ENCODE results near the gene PPM1L. TPM values are rescaled to one million over a fixed set of nuclear protein-coding genes. Genes with fewer than 3 reads are reported as not detected.

The PPM1L gene
- total RNA-seq, 1 donor from 2014 or later: 2.7 TPM

GRCh38 chr3:160852856-160853255, 96.8 kb downstream of the PPM1L start:
- DNase-seq (ENCODE audit: low spot score): no peak

DNA sequence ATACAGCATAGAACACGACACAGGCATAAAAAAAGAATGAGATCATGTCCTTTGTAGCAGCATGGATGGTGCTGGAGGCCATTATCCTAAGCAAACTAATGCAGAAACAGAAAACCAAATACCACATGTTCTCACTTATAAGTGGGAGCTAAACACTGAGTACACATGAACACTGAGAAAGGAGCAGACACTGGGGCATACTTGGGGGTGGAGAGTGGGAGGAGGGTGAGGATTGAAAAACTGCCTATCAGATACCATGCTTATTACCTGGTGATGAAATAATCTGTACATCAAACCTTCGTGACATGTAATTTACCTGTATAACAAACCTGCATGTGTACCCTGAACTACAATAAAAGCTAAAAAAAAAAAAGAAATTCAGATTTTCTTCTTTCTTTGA, 100.4 kb downstream of the PPM1L start:
- Mint-ChIP-seq H3K27ac (no peak overlapping the region), H3K27me3 (ENCODE audit: insufficient read depth) (peaks cover 7% of the 10 kb centered on the region), H3K4me3 (no peak overlapping the region), H3K4me1 (ENCODE audit: low read depth) (no peaks in the 10 kb centered on the region), H3K36me3 (ENCODE audit: low read depth) (no peaks in the 10 kb centered on the region), H3K9me3 (no peaks in the 10 kb centered on the region)
- intact Hi-C loops (cut with micrococcal nuclease): no loop called here
- DNase-seq (ENCODE audit: low spot score): no peak

More at GRCh38 chr3:160852856-160853255, 96.8 kb downstream of the PPM1L start:
- no peak overlapping the region for H3K4me3 Mint-ChIP-seq
- H3K27me3 Mint-ChIP-seq (ENCODE audit: insufficient read depth): no peaks in the 10 kb centered on the region
- H3K9me3 Mint-ChIP-seq: no peaks in the 10 kb centered on the region
- H3K27ac Mint-ChIP-seq: no peak overlapping the region
- no peaks in the 10 kb centered on the region for H3K36me3 Mint-ChIP-seq (ENCODE audit: low read depth)
- intact Hi-C loops (cut with micrococcal nuclease): no loop called here
- H3K4me1 Mint-ChIP-seq (ENCODE audit: low read depth): no peaks in the 10 kb centered on the region

- H3K27me3 Mint-ChIP-seq (ENCODE audit: insufficient read depth): peaks cover 7% of the 10 kb centered on the region
- no peaks in the 10 kb centered on the region for H3K4me1 Mint-ChIP-seq (ENCODE audit: low read depth)
- no peaks in the 10 kb centered on the region for H3K9me3 Mint-ChIP-seq
- H3K4me3 Mint-ChIP-seq: no peak overlapping the region
- H3K27ac Mint-ChIP-seq: no peak overlapping the region
- intact Hi-C loops (cut with micrococcal nuclease): no loop called here
- DNase-seq (ENCODE audit: low spot score): no peak
- no peaks in the 10 kb centered on the region for H3K36me3 Mint-ChIP-seq (ENCODE audit: low read depth)
These were observed 101.6 kb downstream of the PPM1L start for GRCh38 chr3:160857476-160858119.

DNA sequence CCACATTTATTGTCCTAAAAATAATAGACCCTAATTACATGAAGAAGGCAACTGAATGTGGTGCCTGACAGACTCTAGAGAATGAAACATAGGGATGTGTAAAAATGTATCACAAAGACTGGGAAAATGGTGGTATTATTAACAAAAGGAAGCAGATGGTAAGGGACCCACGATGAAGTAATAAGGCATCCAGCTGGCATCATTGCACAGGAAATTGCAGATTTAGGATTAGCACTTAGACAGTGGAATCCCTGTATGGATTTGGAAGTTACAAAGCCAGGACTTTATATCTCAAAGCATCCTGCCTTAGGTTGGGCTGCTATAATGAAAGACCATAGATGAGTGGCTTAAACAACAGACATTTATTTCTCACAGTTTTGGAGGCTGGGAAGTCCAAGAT, 104.3 kb downstream of the PPM1L start:
- no peaks in the 10 kb centered on the region for H3K9me3 Mint-ChIP-seq
- no peak for DNase-seq (ENCODE audit: low spot score)
- no peak overlapping the region for H3K4me3 Mint-ChIP-seq
- H3K27ac Mint-ChIP-seq: no peak overlapping the region
- H3K36me3 Mint-ChIP-seq (ENCODE audit: low read depth): no peaks in the 10 kb centered on the region
- peaks cover 11% of the 10 kb centered on the region for H3K27me3 Mint-ChIP-seq (ENCODE audit: insufficient read depth)
- no peaks in the 10 kb centered on the region for H3K4me1 Mint-ChIP-seq (ENCODE audit: low read depth)
- intact Hi-C loops (cut with micrococcal nuclease): no loop called here

DNA sequence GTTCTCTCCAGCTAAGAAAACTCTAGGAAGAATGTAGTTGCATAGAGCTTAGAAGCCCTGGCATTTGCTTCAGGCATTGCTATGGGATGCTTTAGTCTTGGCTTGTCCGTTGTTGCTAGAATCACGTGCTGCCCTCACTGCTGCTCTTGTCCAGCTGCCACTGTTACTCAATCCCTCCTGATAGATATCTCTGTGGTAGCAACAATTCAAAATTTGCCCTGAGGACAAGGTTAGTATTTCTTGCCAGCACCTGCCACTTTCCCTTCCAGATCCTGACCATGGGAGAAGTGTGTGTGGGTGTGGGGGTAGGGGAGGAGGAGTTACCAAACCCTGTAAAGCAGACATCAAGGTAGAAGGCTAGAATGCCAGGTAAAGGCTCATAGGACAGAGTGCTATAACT, 113.8 kb downstream of the PPM1L start:
- Mint-ChIP-seq H3K36me3 (ENCODE audit: low read depth) (no peaks in the 10 kb centered on the region), H3K27ac (no peak overlapping the region), H3K27me3 (ENCODE audit: insufficient read depth) (peaks cover 7% of the 10 kb centered on the region), H3K4me1 (ENCODE audit: low read depth) (no peaks in the 10 kb centered on the region), H3K4me3 (no peak overlapping the region), H3K9me3 (no peaks in the 10 kb centered on the region)
- intact Hi-C loops (cut with micrococcal nuclease): no loop called here
- DNase-seq (ENCODE audit: low spot score): no peak

DNA sequence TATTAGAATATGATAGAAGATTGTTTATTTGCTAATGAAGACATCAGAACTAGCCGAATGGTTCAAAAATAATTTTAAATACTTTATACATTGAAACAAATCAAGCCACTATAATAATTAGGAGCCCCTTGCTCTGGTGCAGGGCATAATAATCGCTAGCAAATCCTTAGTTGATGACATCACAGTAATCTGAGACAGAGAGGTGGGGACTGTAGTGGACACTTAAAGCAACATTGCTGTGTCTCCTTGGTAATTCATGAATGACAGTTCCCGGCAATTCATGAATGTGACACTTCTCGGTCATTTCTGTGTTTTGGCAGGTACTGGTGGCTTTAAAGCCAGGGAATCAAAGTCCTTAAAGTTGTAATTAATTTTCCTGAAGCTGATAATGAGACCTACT, 114.3 kb downstream of the PPM1L start:
- Mint-ChIP-seq H3K4me3 (no peak overlapping the region), H3K9me3 (no peaks in the 10 kb centered on the region), H3K36me3 (ENCODE audit: low read depth) (no peaks in the 10 kb centered on the region), H3K27ac (no peak overlapping the region), H3K27me3 (ENCODE audit: insufficient read depth) (peaks cover 7% of the 10 kb centered on the region), H3K4me1 (ENCODE audit: low read depth) (no peaks in the 10 kb centered on the region)
- intact Hi-C loops (cut with micrococcal nuclease): no loop called here
- no peak for DNase-seq (ENCODE audit: low spot score)

DNA sequence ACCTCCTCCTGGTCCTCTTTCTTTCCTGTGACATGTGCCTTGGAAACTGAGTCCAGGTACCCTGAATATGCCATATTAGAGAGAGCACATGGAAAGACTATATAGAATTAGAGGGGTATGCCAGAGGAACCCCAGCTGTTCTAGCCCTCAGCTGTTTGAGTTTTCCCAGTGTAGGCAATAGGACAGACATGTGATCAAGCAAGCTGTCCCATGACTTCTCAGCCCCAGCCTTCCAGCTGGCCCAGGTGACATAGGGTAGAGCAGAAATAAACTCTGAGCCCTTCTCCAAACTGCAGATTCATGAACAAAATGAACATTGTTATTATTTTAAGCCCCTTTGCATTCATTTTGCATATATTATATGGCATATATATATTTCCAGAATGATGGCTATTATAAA, 118.7 kb downstream of the PPM1L start:
- DNase-seq (ENCODE audit: low spot score): no peak
- H3K9me3 Mint-ChIP-seq: no peaks in the 10 kb centered on the region
- no peak overlapping the region for H3K27ac Mint-ChIP-seq
- no peaks in the 10 kb centered on the region for H3K4me1 Mint-ChIP-seq (ENCODE audit: low read depth)
- intact Hi-C loops (cut with micrococcal nuclease): no loop called here
- H3K36me3 Mint-ChIP-seq (ENCODE audit: low read depth): no peaks in the 10 kb centered on the region
- H3K27me3 Mint-ChIP-seq (ENCODE audit: insufficient read depth): peaks cover 10% of the 10 kb centered on the region
- no peak overlapping the region for H3K4me3 Mint-ChIP-seq

DNA sequence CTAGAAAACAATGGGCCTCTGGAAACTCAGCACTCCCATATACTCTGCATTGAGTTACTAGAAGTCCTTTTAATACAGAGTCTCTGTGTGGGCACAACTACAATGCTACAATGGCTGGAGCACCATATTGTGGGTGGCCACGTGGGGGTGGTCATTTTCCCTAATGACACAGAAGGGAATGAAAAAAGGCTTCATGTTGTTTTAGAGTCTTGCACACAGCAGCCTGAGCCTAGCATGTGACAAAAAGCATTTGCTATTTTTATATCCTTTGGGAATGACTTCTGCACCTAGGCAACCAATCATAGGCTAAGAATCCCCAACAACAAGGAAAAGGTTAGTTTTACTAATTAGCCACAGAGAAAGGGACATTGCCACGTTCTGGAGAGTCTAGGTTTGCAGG, 120.6 kb downstream of the PPM1L start:
- H3K27me3 Mint-ChIP-seq (ENCODE audit: insufficient read depth): peaks cover 5% of the 10 kb centered on the region
- no peaks in the 10 kb centered on the region for H3K36me3 Mint-ChIP-seq (ENCODE audit: low read depth)
- H3K4me1 Mint-ChIP-seq (ENCODE audit: low read depth): no peaks in the 10 kb centered on the region
- no peak overlapping the region for H3K27ac Mint-ChIP-seq
- no peaks in the 10 kb centered on the region for H3K9me3 Mint-ChIP-seq
- DNase-seq (ENCODE audit: low spot score): no peak
- intact Hi-C loops (cut with micrococcal nuclease): no loop called here
- no peak overlapping the region for H3K4me3 Mint-ChIP-seq

DNA sequence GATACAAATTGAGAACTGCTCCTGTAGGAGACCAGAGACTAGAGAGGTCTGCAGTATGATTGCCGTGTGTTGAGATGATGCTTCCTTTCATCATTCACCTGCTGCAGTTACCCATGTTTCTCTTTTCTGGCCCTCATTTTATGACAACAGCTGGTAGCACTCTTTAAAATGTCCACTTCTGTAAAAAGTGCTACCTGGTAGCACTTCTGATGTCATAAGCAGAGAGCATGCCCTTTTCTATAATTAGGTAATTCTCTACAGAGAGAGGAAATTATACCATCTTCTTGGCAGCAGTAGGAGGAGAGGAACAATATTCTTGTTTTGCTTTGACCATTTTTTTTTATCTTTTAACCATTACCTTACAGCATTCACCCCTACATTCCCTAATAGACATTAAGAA, 123.8 kb downstream of the PPM1L start:
- intact Hi-C loops (cut with micrococcal nuclease): no loop called here
- H3K36me3 Mint-ChIP-seq (ENCODE audit: low read depth): no peaks in the 10 kb centered on the region
- peaks cover 3% of the 10 kb centered on the region for H3K27me3 Mint-ChIP-seq (ENCODE audit: insufficient read depth)
- no peak overlapping the region for H3K27ac Mint-ChIP-seq
- no peak overlapping the region for H3K4me3 Mint-ChIP-seq
- no peaks in the 10 kb centered on the region for H3K4me1 Mint-ChIP-seq (ENCODE audit: low read depth)
- DNase-seq (ENCODE audit: low spot score): no peak
- no peaks in the 10 kb centered on the region for H3K9me3 Mint-ChIP-seq

GRCh38 chr3:160883373-160883772, 127.3 kb downstream of the PPM1L start:
- Mint-ChIP-seq H3K27me3 (ENCODE audit: insufficient read depth) (no peaks in the 10 kb centered on the region), H3K27ac (no peak overlapping the region), H3K36me3 (ENCODE audit: low read depth) (no peaks in the 10 kb centered on the region), H3K4me1 (ENCODE audit: low read depth) (no peaks in the 10 kb centered on the region), H3K4me3 (no peak overlapping the region), H3K9me3 (peaks cover 15% of the 10 kb centered on the region)
- no peak for DNase-seq (ENCODE audit: low spot score)
- intact Hi-C loops (cut with micrococcal nuclease): no loop called here

DNA sequence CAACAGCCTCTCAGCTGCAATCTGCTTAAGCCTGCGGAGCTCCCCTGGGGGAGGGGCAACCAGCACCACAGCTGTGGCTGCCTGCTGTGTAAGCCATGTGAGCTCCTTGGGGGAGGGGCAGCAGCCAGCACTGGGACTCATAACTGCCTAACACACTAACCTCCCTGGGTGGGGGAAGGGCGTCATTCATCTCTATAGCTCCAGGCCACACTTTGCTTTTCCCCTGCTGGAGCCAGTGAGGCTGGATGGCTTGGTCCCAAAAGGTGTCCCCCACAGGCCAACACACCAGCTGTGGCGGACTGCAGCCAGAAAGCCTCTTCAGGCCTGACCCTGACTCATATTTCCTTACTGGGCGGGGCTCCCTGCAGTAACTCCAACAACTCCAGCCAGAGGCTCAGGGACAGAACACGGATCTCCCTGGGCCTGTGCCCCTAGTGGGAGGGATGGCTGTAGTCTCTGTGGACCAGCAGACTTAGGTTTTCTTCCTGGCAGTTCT, 129.8 kb downstream of the PPM1L start:
- Mint-ChIP-seq H3K4me1 (ENCODE audit: low read depth) (no peaks in the 10 kb centered on the region), H3K27ac (no peak overlapping the region), H3K4me3 (no peak overlapping the region), H3K27me3 (ENCODE audit: insufficient read depth) (no peaks in the 10 kb centered on the region), H3K36me3 (ENCODE audit: low read depth) (peaks cover 2% of the 10 kb centered on the region), H3K9me3 (peaks cover 21% of the 10 kb centered on the region)
- intact Hi-C loops (cut with micrococcal nuclease): no loop called here
- DNase-seq (ENCODE audit: low spot score): no peak

- intact Hi-C loops (cut with micrococcal nuclease): no loop called here
- Mint-ChIP-seq H3K4me3 (no peak overlapping the region), H3K27ac (no peak overlapping the region), H3K9me3 (peaks cover 21% of the 10 kb centered on the region), H3K36me3 (ENCODE audit: low read depth) (peaks cover 2% of the 10 kb centered on the region), H3K4me1 (ENCODE audit: low read depth) (no peaks in the 10 kb centered on the region), H3K27me3 (ENCODE audit: insufficient read depth) (no peaks in the 10 kb centered on the region)
- DNase-seq (ENCODE audit: low spot score): no peak
These were observed 130.4 kb downstream of the PPM1L start for GRCh38 chr3:160886421-160886820.

- Mint-ChIP-seq H3K4me1 (ENCODE audit: low read depth) (no peaks in the 10 kb centered on the region), H3K27me3 (ENCODE audit: insufficient read depth) (peaks cover 2% of the 10 kb centered on the region), H3K4me3 (no peak overlapping the region), H3K36me3 (ENCODE audit: low read depth) (peaks cover 2% of the 10 kb centered on the region), H3K27ac (no peak overlapping the region), H3K9me3 (peaks cover 6% of the 10 kb centered on the region)
- intact Hi-C loops (cut with micrococcal nuclease): no loop called here
- no peak for DNase-seq (ENCODE audit: low spot score)
These were observed 137.2 kb downstream of the PPM1L start for GRCh38 chr3:160893207-160893606.

DNA sequence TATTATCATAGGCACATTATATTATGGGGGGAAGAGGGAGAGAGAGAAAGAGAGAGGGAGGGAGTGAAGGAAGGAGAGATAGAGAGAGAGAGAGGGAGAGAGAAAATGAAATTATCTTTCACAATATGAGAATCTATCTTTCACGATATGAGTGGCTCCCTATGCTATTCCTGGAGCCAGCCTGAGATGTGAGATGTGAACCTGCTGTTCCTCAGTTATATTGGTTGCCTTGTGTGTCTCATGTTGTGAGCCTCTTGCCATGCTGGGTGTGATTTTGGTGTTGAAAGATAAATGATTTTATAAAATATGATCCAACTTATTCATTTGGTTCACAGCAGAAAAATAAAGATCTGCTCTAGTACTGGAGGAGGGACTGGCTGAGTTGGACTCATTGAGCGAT, 148.7 kb downstream of the PPM1L start:
- Mint-ChIP-seq H3K36me3 (ENCODE audit: low read depth) (no peaks in the 10 kb centered on the region), H3K27me3 (ENCODE audit: insufficient read depth) (no peaks in the 10 kb centered on the region), H3K27ac (no peak overlapping the region), H3K4me3 (no peak overlapping the region), H3K9me3 (no peaks in the 10 kb centered on the region), H3K4me1 (ENCODE audit: low read depth) (no peaks in the 10 kb centered on the region)
- intact Hi-C loops (cut with micrococcal nuclease): no loop called here
- no peak for DNase-seq (ENCODE audit: low spot score)
